Neuron (in vitro differentiated cells): ENCODE measurements around the gene OR52W1.

Experiments
- H2AFZ ChIP-seq: one replicate; pipeline ENCODE4 v1.6.1; 2013; ENCODE audit warnings: low read depth, mild to moderate bottlenecking, inconsistent platforms, low read length, moderate library complexity
- H3K27me3 ChIP-seq: one replicate; pipeline ENCODE4 v1.6.1; 2013; ENCODE audit warnings: low read length; ENCODE audit not compliant: insufficient read depth
- H3K36me3 ChIP-seq: one replicate; pipeline ENCODE4 v1.6.1; 2013; ENCODE audit warnings: low read length; ENCODE audit not compliant: insufficient read depth
- H3K4me1 ChIP-seq: one replicate; pipeline ENCODE4 v1.6.1; 2013; ENCODE audit warnings: low read length; ENCODE audit not compliant: insufficient read depth
- H3K4me3 ChIP-seq: 2 replicates; pipeline ENCODE4 v1.5.1; 2013; ENCODE audit warnings: mild to moderate bottlenecking, low read length, moderate library complexity
- H3K9me3 ChIP-seq: one replicate; pipeline ENCODE4 v1.6.1; 2013; ENCODE audit warnings: low read length

Gene OR52W1

DNA sequence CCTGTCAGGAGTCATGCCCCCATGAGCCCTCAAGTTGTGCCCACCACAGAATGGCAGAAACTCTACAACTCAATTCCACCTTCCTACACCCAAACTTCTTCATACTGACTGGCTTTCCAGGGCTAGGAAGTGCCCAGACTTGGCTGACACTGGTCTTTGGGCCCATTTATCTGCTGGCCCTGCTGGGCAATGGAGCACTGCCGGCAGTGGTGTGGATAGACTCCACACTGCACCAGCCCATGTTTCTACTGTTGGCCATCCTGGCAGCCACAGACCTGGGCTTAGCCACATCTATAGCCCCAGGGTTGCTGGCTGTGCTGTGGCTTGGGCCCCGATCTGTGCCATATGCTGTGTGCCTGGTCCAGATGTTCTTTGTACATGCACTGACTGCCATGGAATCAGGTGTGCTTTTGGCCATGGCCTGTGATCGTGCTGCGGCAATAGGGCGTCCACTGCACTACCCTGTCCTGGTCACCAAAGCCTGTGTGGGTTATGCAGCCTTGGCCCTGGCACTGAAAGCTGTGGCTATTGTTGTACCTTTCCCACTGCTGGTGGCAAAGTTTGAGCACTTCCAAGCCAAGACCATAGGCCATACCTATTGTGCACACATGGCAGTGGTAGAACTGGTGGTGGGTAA, at the start of gene OR52W1:
Gene OR52W1 (plus strand): TSS at position 51 of the 637 bp plus-strand sequence. CDS start 0 bp downstream, at position 51.
- Histone ChIP-seq H3K4me1 (no peaks in the 10 kb centered on the region), H3K36me3 (no peaks in the 10 kb centered on the region), H3K9me3 (no peaks in the 10 kb centered on the region), H2AFZ (no peak within 1 kb of the TSS), H3K4me3 (no peak within 1 kb of the TSS), H3K27me3 (no peaks in the 10 kb centered on the region)

DNA sequence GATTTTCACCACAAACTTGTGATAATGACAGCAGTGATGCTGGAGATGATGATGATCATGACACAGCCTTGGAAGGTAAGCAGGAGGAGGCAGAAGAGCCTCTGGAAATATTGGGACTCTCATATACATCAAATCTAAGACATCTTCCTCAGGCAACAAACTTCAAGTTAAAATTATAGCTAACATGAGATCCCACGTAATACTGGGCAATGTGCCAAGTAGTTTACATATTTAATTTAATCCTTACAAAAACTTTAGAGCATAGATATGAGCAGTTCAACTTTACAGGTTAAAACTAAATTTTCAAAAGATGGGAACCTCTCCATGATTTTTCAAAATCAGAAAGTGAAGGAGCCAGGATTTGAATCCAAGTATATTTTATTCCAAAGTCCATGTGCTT, 47.9 kb upstream of the OR52W1 start:
- H2AFZ ChIP-seq: no peak overlapping the region
- no peaks in the 10 kb centered on the region for H3K9me3 ChIP-seq
- H3K4me1 ChIP-seq: no peaks in the 10 kb centered on the region

GRCh38 chr11:6152126-6152525, 46.9 kb upstream of the OR52W1 start:
- Histone ChIP-seq H3K9me3 (no peaks in the 10 kb centered on the region), H3K4me1 (no peaks in the 10 kb centered on the region), H3K36me3 (no peaks in the 10 kb centered on the region), H3K4me3 (no peak overlapping the region), H2AFZ (no peak overlapping the region), H3K27me3 (no peaks in the 10 kb centered on the region)

More for the DNA sequence above, 47.9 kb upstream of the OR52W1 start:
- Histone ChIP-seq H3K4me3 (no peak overlapping the region), H3K27me3 (no peaks in the 10 kb centered on the region), H3K36me3 (no peaks in the 10 kb centered on the region)

DNA sequence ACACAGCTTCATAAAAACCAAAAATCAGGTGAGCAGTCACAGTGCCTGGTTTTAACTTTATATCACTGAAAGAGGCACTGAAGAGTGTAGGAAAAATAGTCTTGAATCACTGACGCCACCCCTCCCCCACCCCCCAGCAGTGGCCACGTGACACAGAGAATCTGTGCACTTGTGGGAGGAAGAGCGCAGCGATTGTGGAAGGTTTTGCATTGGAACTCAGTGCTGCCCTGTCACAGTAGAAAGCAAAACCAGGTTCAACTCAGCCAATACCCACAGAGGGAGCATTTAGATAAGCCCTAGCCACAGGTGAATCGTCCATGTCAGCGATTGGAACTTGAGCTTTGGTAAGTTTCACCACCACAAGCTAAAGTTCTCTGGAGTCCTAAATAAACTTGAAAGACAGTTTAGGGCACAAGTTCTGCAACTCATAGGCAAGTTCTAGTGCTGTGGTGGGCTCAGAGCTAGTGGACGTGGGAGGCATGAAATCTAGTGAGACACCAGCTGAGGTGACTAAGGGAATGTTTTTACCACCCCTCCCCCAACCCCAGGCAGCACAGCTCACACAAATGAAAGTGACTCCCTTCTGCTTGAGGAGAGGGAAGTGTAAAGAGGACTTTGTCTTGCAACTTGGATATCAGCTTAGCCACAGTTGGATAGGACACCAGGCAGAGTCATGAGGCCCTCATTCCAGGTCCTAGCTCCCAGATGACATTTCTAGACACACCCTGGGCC, 42.2 kb upstream of the OR52W1 start:
- H3K9me3 ChIP-seq: no peaks in the 10 kb centered on the region
- H2AFZ ChIP-seq: no peak overlapping the region

DNA sequence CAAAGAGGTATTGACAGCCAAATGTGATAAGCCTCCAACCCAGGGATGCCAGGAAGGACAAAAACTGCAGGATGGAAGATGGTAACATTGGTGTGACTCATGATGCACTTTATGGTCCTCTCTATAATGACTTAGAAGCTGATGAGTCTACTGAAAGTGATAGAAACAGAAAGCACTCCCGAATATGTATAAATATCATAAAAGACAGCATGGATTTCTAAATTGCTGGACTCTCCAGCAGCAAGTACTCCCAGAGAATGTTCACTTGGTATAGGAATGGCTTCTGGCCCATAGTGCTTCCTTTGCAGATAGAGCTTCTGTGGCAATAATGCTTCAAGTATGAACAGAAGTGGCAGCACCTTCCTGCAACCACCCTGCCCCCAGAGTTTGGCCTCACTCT, 28.8 kb upstream of the OR52W1 start, which contains the start of gene OR52B2:
Gene OR52B2 (minus strand): TSS at position 101 of the 400 bp plus-strand sequence. CDS start 0 bp downstream, at position 101.
- H3K4me3 ChIP-seq: no peak within 1 kb of the TSS
- no peak within 1 kb of the TSS for H2AFZ ChIP-seq
- no peaks in the 10 kb centered on the region for H3K9me3 ChIP-seq
- H3K27me3 ChIP-seq: peaks cover 3% of the 10 kb centered on the region
- H3K36me3 ChIP-seq: no peaks in the 10 kb centered on the region
- H3K4me1 ChIP-seq: no peaks in the 10 kb centered on the region

More for the DNA sequence above, 42.2 kb upstream of the OR52W1 start:
- Histone ChIP-seq H3K4me3 (no peak overlapping the region), H3K27me3 (no peaks in the 10 kb centered on the region), H3K4me1 (no peaks in the 10 kb centered on the region), H3K36me3 (no peaks in the 10 kb centered on the region)

GRCh38 chr11:6175440-6175839, 23.6 kb upstream of the OR52W1 start:
- no peaks in the 10 kb centered on the region for H3K36me3 ChIP-seq
- H3K4me3 ChIP-seq: no peak overlapping the region
- peaks cover 3% of the 10 kb centered on the region for H3K27me3 ChIP-seq
- no peak overlapping the region for H2AFZ ChIP-seq
- no peaks in the 10 kb centered on the region for H3K9me3 ChIP-seq
- no peaks in the 10 kb centered on the region for H3K4me1 ChIP-seq

- Histone ChIP-seq H3K27me3 (no peaks in the 10 kb centered on the region), H3K4me3 (no peak overlapping the region), H3K4me1 (no peaks in the 10 kb centered on the region), H3K9me3 (no peaks in the 10 kb centered on the region), H2AFZ (no peak overlapping the region), H3K36me3 (no peaks in the 10 kb centered on the region)
These were observed 7.3 kb upstream of the OR52W1 start for GRCh38 chr11:6191742-6192141.

- H3K4me3 ChIP-seq: no peak overlapping the region
- H3K9me3 ChIP-seq: no peaks in the 10 kb centered on the region
- H3K4me1 ChIP-seq: no peaks in the 10 kb centered on the region
- H3K27me3 ChIP-seq: no peaks in the 10 kb centered on the region
- H2AFZ ChIP-seq: no peak overlapping the region
- H3K36me3 ChIP-seq: no peaks in the 10 kb centered on the region
These were observed 4.9 kb upstream of the OR52W1 start for GRCh38 chr11:6194065-6194581.

DNA sequence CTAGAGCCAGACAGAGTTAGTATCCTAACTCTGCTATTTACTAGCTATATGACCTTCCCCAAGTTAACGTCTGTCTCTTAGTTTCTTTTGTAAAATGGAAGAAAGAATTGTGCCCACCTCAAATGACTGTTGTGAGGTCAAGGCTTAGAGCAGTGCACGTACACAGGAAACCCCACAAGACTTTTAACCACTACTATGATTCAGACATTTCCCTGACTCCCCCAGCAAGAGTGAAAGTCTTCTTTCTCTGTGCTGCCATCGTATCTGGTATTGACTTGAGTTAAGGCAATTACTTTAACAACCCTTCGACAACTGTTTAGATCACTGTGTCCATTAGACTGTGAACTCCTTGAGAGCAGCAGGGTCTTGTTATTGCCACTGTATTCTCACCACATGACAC, 2.6 kb upstream of the OR52W1 start:
- Histone ChIP-seq H3K9me3 (no peaks in the 10 kb centered on the region), H3K27me3 (no peaks in the 10 kb centered on the region)

GRCh38 chr11:6197466-6198200, 1.4 kb upstream of the OR52W1 start:
- Histone ChIP-seq H3K36me3 (no peaks in the 10 kb centered on the region), H3K27me3 (no peaks in the 10 kb centered on the region), H2AFZ (no peak overlapping the region), H3K9me3 (no peaks in the 10 kb centered on the region), H3K4me3 (no peak overlapping the region), H3K4me1 (no peaks in the 10 kb centered on the region)

More for the DNA sequence above, 2.6 kb upstream of the OR52W1 start:
- Histone ChIP-seq H2AFZ (no peak overlapping the region), H3K4me3 (no peak overlapping the region), H3K4me1 (no peaks in the 10 kb centered on the region), H3K36me3 (no peaks in the 10 kb centered on the region)

GRCh38 chr11:6200975-6201374, 2.0 kb downstream of the OR52W1 start:
- no peaks in the 10 kb centered on the region for H3K4me1 ChIP-seq
- no peak overlapping the region for H3K4me3 ChIP-seq
- peaks cover 5% of the 10 kb centered on the region for H3K36me3 ChIP-seq
- H3K27me3 ChIP-seq: no peaks in the 10 kb centered on the region
- H3K9me3 ChIP-seq: no peaks in the 10 kb centered on the region
- no peak overlapping the region for H2AFZ ChIP-seq

- Histone ChIP-seq H2AFZ (no peak overlapping the region), H3K9me3 (no peaks in the 10 kb centered on the region), H3K27me3 (no peaks in the 10 kb centered on the region), H3K4me3 (no peak overlapping the region), H3K36me3 (peaks cover 5% of the 10 kb centered on the region), H3K4me1 (no peaks in the 10 kb centered on the region)
These were observed 2.5 kb downstream of the OR52W1 start for GRCh38 chr11:6201481-6201880.

DNA sequence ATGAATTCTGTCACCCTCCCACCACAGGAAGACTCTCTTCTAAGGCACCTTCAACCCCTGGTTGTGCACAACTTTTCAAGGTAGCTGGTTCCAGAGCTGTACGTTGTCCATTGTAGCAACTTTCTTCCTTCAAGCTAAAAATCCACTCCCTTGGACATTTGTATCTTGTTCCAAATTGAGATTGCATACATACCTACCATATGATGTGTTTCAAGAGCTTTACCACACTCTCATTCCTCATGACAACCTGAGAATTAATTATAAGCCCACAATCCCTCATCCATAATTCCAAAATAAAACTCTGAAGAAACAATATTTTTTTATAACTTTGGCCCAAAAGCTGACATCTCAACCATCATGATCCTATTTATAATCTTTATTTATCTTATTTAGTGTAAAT, 3.0 kb downstream of the OR52W1 start:
- Histone ChIP-seq H3K36me3 (peaks cover 5% of the 10 kb centered on the region), H2AFZ (no peak overlapping the region), H3K4me3 (no peak overlapping the region), H3K4me1 (no peaks in the 10 kb centered on the region), H3K27me3 (no peaks in the 10 kb centered on the region), H3K9me3 (no peaks in the 10 kb centered on the region)
